AG20443 (cell line): ENCODE data around the gene CYP11A1.

Experiments
- DNase-seq: peaks from one replicate; pipeline ENCODE4 v3.0.0; 2012; ENCODE audit warnings: low spot score, mixed read lengths

Gene CYP11A1

GRCh38 chr15:74347757-74348250 is 19.6 kb downstream of the CYP11A1 start:
- DNase-seq = no peak

GRCh38 chr15:74345051-74345450 is 22.4 kb downstream of the CYP11A1 start:
- no peak for DNase-seq

- no peak for DNase-seq
These were observed 23.7 kb downstream of the CYP11A1 start for GRCh38 chr15:74343797-74344127.

- no peak for DNase-seq
These were observed 24.2 kb downstream of the CYP11A1 start for GRCh38 chr15:74343127-74343796.

GRCh38 chr15:74340150-74340549 is 27.3 kb downstream of the CYP11A1 start:
- peak; percentile 79 for DNase-seq

GRCh38 chr15:74339371-74339770 is 28.1 kb downstream of the CYP11A1 start:
- no peak for DNase-seq

GRCh38 chr15:74338676-74339075 is 28.8 kb downstream of the CYP11A1 start:
- DNase-seq = no peak

GRCh38 chr15:74337607-74338211 is 29.7 kb downstream of the CYP11A1 start:
- DNase-seq = no peak

GRCh38 chr15:74337146-74337545 is 30.3 kb downstream of the CYP11A1 start:
- no peak for DNase-seq

GRCh38 chr15:74336061-74337005 is 31.1 kb downstream of the CYP11A1 start:
- peak; percentile 63 for DNase-seq

GRCh38 chr15:74335396-74335795 is 32.0 kb downstream of the CYP11A1 start:
- DNase-seq = no peak

- no peak for DNase-seq
These were observed 33.3 kb downstream of the CYP11A1 start for GRCh38 chr15:74334127-74334526.

GRCh38 chr15:74333662-74334061 is 33.8 kb downstream of the CYP11A1 start:
- no peak for DNase-seq

GRCh38 chr15:74333093-74333492 is 34.4 kb downstream of the CYP11A1 start:
- no peak for DNase-seq

GRCh38 chr15:74332611-74333010 is 34.8 kb downstream of the CYP11A1 start:
- DNase-seq = no peak

- no peak for DNase-seq
These were observed 35.4 kb downstream of the CYP11A1 start for GRCh38 chr15:74332011-74332410.

- no peak for DNase-seq
These were observed 36.5 kb downstream of the CYP11A1 start for GRCh38 chr15:74330861-74331408.

GRCh38 chr15:74328331-74329056 is 39.0 kb downstream of the CYP11A1 start:
- no peak for DNase-seq

- DNase-seq = peak; percentile 46
These were observed 39.7 kb downstream of the CYP11A1 start for GRCh38 chr15:74327756-74328155.

GRCh38 chr15:74326746-74327145 is 40.7 kb downstream of the CYP11A1 start:
- peak; percentile 37 for DNase-seq

GRCh38 chr15:74324714-74325113 is 42.7 kb downstream of the CYP11A1 start:
- DNase-seq = no peak
